ENCODE results near the gene LNP1. TPM values are rescaled to one million over a fixed set of nuclear protein-coding genes. Genes with fewer than 3 reads are reported as not detected.

The LNP1 gene
- total and polyA plus RNA-seq, 2 experiments from 2014 or later, result 1.1 to 4.3 TPM

- H3K79me2 ChIP-seq, result peaks cover 65% of the 10 kb centered on the region
Observed at GRCh38 chr3:100496711-100497261, 95.4 kb downstream of the LNP1 start.

GRCh38 chr3:100499651-100500050 lies 98.3 kb downstream of the LNP1 start:
- Histone ChIP-seq H4K20me1 (ENCODE audit: insufficient read depth, poor library complexity, severe bottlenecking) (no peaks in the 10 kb centered on the region), H3K27me3 (no peaks in the 10 kb centered on the region), H3K9me3 (ENCODE audit: low read depth) (no peaks in the 10 kb centered on the region), H3K4me1 (ENCODE audit: insufficient read depth) (no peaks in the 10 kb centered on the region), H3K4me2 (no peak overlapping the region), H3K79me2 (peaks cover 50% of the 10 kb centered on the region), H3K9me2 (replicated peaks; ENCODE audit: insufficient read depth) (no peaks in the 10 kb centered on the region), H3K27ac (peak overlapping the region; percentile 47), H3K4me3 (no peak overlapping the region), H2AFZ (no peak overlapping the region), H3K36me3 (replicated peaks; ENCODE audit: insufficient read depth, low read depth) (no peaks in the 10 kb centered on the region)
- TF ChIP-seq EZH2phosphoT487 (IDR thresholded peaks at IDR 0.05; ENCODE audit: low read depth, severe bottlenecking, unreplicated experiment) (no peak), EZH2 (IDR thresholded peaks at IDR 0.05; ENCODE audit: borderline replicate concordance) (no peak), CTCF (IDR thresholded peaks at IDR 0.05; ENCODE audit: poor library complexity) (no peak)
- 98% methylated on average over 4 of the region's 4 CpGs for WGBS (ENCODE audit: low lambda C conversion rate, missing lambda C conversion rate)
- no peak for DNase-seq (ENCODE audit: low spot score)

More at GRCh38 chr3:100496711-100497261, 95.4 kb downstream of the LNP1 start:
- Histone ChIP-seq H2AFZ (no peak overlapping the region), H3K27ac (no peak overlapping the region), H3K4me2 (no peak overlapping the region), H3K27me3 (no peaks in the 10 kb centered on the region), H3K4me3 (no peak overlapping the region), H4K20me1 (ENCODE audit: insufficient read depth, poor library complexity, severe bottlenecking) (no peaks in the 10 kb centered on the region), H3K4me1 (ENCODE audit: insufficient read depth) (no peaks in the 10 kb centered on the region), H3K9me2 (replicated peaks; ENCODE audit: insufficient read depth) (no peaks in the 10 kb centered on the region), H3K9me3 (ENCODE audit: low read depth) (no peaks in the 10 kb centered on the region), H3K36me3 (replicated peaks; ENCODE audit: insufficient read depth, low read depth) (no peaks in the 10 kb centered on the region)
- no peak for DNase-seq (ENCODE audit: low spot score)
- TF ChIP-seq EZH2 (IDR thresholded peaks at IDR 0.05; ENCODE audit: borderline replicate concordance) (no peak), EZH2phosphoT487 (IDR thresholded peaks at IDR 0.05; ENCODE audit: low read depth, severe bottlenecking, unreplicated experiment) (no peak), CTCF (IDR thresholded peaks at IDR 0.05; ENCODE audit: poor library complexity) (no peak)

- Histone ChIP-seq H3K79me2 (peaks cover 45% of the 10 kb centered on the region), H3K9me3 (ENCODE audit: low read depth) (no peaks in the 10 kb centered on the region), H3K36me3 (replicated peaks; ENCODE audit: insufficient read depth, low read depth) (no peaks in the 10 kb centered on the region), H3K4me1 (ENCODE audit: insufficient read depth) (no peaks in the 10 kb centered on the region), H4K20me1 (ENCODE audit: insufficient read depth, poor library complexity, severe bottlenecking) (no peaks in the 10 kb centered on the region), H3K4me3 (no peak overlapping the region), H3K4me2 (no peak overlapping the region), H2AFZ (no peak overlapping the region), H3K9me2 (replicated peaks; ENCODE audit: insufficient read depth) (no peaks in the 10 kb centered on the region), H3K27me3 (no peaks in the 10 kb centered on the region), H3K27ac (peak overlapping the region; percentile 64)
- 67% methylated on average over 8 of the region's 8 CpGs for WGBS (ENCODE audit: low lambda C conversion rate, missing lambda C conversion rate)
- TF ChIP-seq CTCF (IDR thresholded peaks at IDR 0.05; ENCODE audit: poor library complexity), result no peak
- no peak for TF ChIP-seq EZH2 (IDR thresholded peaks at IDR 0.05; ENCODE audit: borderline replicate concordance)
- no peak for TF ChIP-seq EZH2phosphoT487 (IDR thresholded peaks at IDR 0.05; ENCODE audit: low read depth, severe bottlenecking, unreplicated experiment)
- no peak for DNase-seq (ENCODE audit: low spot score)
Observed at GRCh38 chr3:100500320-100500880, 99.1 kb downstream of the LNP1 start.

All from hepatocyte (in vitro differentiated cells).